ENCODE results near the gene GPR55. TPM values are rescaled to one million over a fixed set of nuclear protein-coding genes. Genes with fewer than 3 reads are reported as not detected.

Gene GPR55
- total and polyA plus RNA-seq, 2 of the 8 experiments (the other 6 are each of a cell fraction or from before 2014, with no cell fraction given), result not detected

GRCh38 chr2:230893338-230893737 lies 31.7 kb downstream of the GPR55 start:
- no peak overlapping the region for H2BK15ac ChIP-seq (ENCODE audit: low read length)
- ChIA-PET POLR2A (ENCODE audit: partially characterized antibody) (interaction anchor here (0.6 to 2.3 kb wide), 8 partner anchors 9 to 571 kb away, joined by 3 to 9 read pairs (median 4); partner anchors contain the start of gene NCL), CTCF (ENCODE audit: partially characterized antibody) (interaction anchor here (0.8 to 21.7 kb wide), 13 partner anchors 8 to 134 kb away, joined by 3 to 332 read pairs (median 4); partner anchors contain the start of gene GPR55)
- H3K23ac ChIP-seq (ENCODE audit: insufficient read length), result no peak overlapping the region
- no peak overlapping the region for H3K4me2 ChIP-seq (ENCODE audit: insufficient read depth in 1 of 2, low read depth in 2 of 2, low read length in 2 of 2)
- H3K79me1 ChIP-seq (ENCODE audit: low read depth, low read length), result no peaks in the 10 kb centered on the region
- H3K14ac ChIP-seq (ENCODE audit: insufficient read length), result no peak overlapping the region
- H3K4ac ChIP-seq (replicated peaks; ENCODE audit: insufficient read length, low read depth, low read length), result no peak overlapping the region
- FAIRE-seq (no peak), DNase-seq (ENCODE audit: low read depth in 1 of 2, low spot score in 2 of 2) (no peak)
- H2BK120ac ChIP-seq (replicated peaks; ENCODE audit: low read depth, low read length), result no peak overlapping the region
- H3K9ac ChIP-seq (replicated peaks in 1 of 4; ENCODE audit: extremely low read depth in 1 of 4, low read depth in 3 of 4, low read length in 3 of 4), result no peak overlapping the region
- no peaks in the 10 kb centered on the region for H4K20me1 ChIP-seq (replicated peaks in 1 of 2; ENCODE audit: control insufficient read depth in 1 of 2, insufficient read depth in 2 of 2, low read length in 2 of 2)
- H2BK12ac ChIP-seq (ENCODE audit: low read depth, low read length), result no peak overlapping the region
- TF ChIP-seq E2F6 (IDR thresholded peaks at IDR 0.05) (peak; percentile 36; the same call in 1 of the 2 replicates), CBX8 (IDR thresholded peaks at IDR 0.05; ENCODE audit: borderline replicate concordance, low read depth, low read length) (no peak)
- no peak overlapping the region for H4K5ac ChIP-seq (ENCODE audit: insufficient read length, low read depth, low read length)
- H3K56ac ChIP-seq (replicated peaks; ENCODE audit: insufficient read length, low read depth, low read length), result no peak overlapping the region
- no peak overlapping the region for H2AFZ ChIP-seq (ENCODE audit: low read length)
- no peak overlapping the region for H3K27ac ChIP-seq (ENCODE audit: low read depth, low read length)
- H3K27me3 ChIP-seq (replicated peaks in 1 of 4; ENCODE audit: control insufficient read depth in 3 of 4, extremely low read depth in 1 of 4, insufficient read depth in 3 of 4, low read length in 3 of 4), result no peaks in the 10 kb centered on the region
- no peak overlapping the region for H3K4me3 ChIP-seq (ENCODE audit: extremely low read depth in 1 of 4, insufficient read depth in 2 of 4, low read depth in 3 of 4, low read length in 4 of 4)
- no peaks in the 10 kb centered on the region for H3K36me3 ChIP-seq (ENCODE audit: control insufficient read depth in 2 of 4, insufficient read depth in 4 of 4, low read length in 3 of 4)
- 0 out of 2 replicates have a peak overlapping the region, but pooled peaks have one; percentile 32 for H3K18ac ChIP-seq (ENCODE audit: extremely low read depth, low read length)
- no peaks in the 10 kb centered on the region for H3K79me2 ChIP-seq (ENCODE audit: control insufficient read depth in 1 of 2, insufficient read depth in 2 of 2, low read length in 2 of 2)
- 63% methylated on average over 5 of the region's 6 CpGs; no CpG with 5 or more reads in 1 of the 2 experiments for WGBS, 2 experiments (ENCODE audit: extremely low coverage in 1 of 2, insufficient coverage in 1 of 2, insufficient read length in 1 of 2, insufficient replicate concordance in 2 of 2, low coverage in 1 of 2, low lambda C conversion rate in 2 of 2, missing lambda C conversion rate in 1 of 2)
- H2BK5ac ChIP-seq (ENCODE audit: low read depth, low read length), result no peak overlapping the region
- no peak overlapping the region for H4K91ac ChIP-seq (replicated peaks; ENCODE audit: insufficient read length, low read length)
- peak overlapping the region; percentile 71; the same call in 1 of the 2 replicates for H4K8ac ChIP-seq (ENCODE audit: extremely low read depth, insufficient read depth, low read length)
- peaks cover 0 to 9% (median 2%) of the 10 kb centered on the region in 4 experiments; a peak in 2 of 7 replicates for H3K4me1 ChIP-seq (replicated peaks in 1 of 4; ENCODE audit: control insufficient read depth in 3 of 4, insufficient read depth in 4 of 4, low read length in 3 of 4)
- no peak overlapping the region for H2BK20ac ChIP-seq (ENCODE audit: low read length)
- H3K23me2 ChIP-seq (ENCODE audit: low read depth, low read length), result no peaks in the 10 kb centered on the region
- no peaks in the 10 kb centered on the region for H3K9me3 ChIP-seq (ENCODE audit: insufficient read depth in 2 of 2, low read depth in 1 of 2, low read length in 1 of 2)
- no peak overlapping the region for H2AK5ac ChIP-seq (ENCODE audit: low read depth, low read length)

Data from H1 (cell line).